Measurements from ENCODE around the gene FKBP4.
A peak's percentile ranks its signal among the peaks of the same experiment; 100 is the strongest.

Gene FKBP4

GRCh38 chr12:2853626-2854025 lies 58.9 kb downstream of the FKBP4 start:
- peak; percentile 68 for DNase-seq (ENCODE audit: low spot score)

Measured in putamen (tissue), 1 donor.